ENCODE results near the gene HOXD9. TPM values are rescaled to one million over a fixed set of nuclear protein-coding genes. Genes with fewer than 3 reads are reported as not detected.

The HOXD9 gene
- total RNA-seq, 2 experiments from 2014 or later = not detected

GRCh38 chr2:176081376-176081836, 41.1 kb upstream of the HOXD9 start:
- CTCF ChIA-PET = interaction anchor here (2.0 kb wide), 1 partner anchor 16 kb away, joined by 7 read pairs; no protein-coding TSS in a partner anchor
- H3K9me3 Mint-ChIP-seq = peaks cover 18% of the 10 kb centered on the region
- peak overlapping the region; percentile 52 for H3K27ac Mint-ChIP-seq
- DNase-seq = no peak
- peak overlapping the region; percentile 45 for H3K4me3 Mint-ChIP-seq
- H3K36me3 Mint-ChIP-seq = peaks cover 39% of the 10 kb centered on the region
- peaks cover 74% of the 10 kb centered on the region for H3K27me3 Mint-ChIP-seq
- POLR2A ChIA-PET = no interaction called here
- intact Hi-C loops (cut with micrococcal nuclease) = loop anchor here (2.0 kb wide), 1 partner anchor 15 kb away; no protein-coding TSS in a partner anchor
- H3K4me1 Mint-ChIP-seq (ENCODE audit: low read depth) = peaks cover 17% of the 10 kb centered on the region

- intact Hi-C loops (cut with micrococcal nuclease) = loop anchor here (2.0 kb wide), 1 partner anchor 15 kb away; no protein-coding TSS in a partner anchor
- Mint-ChIP-seq H3K4me1 (ENCODE audit: low read depth) (peaks cover 17% of the 10 kb centered on the region), H3K4me3 (no peak overlapping the region), H3K36me3 (peaks cover 42% of the 10 kb centered on the region), H3K27ac (peak overlapping the region; percentile 52), H3K27me3 (peaks cover 76% of the 10 kb centered on the region), H3K9me3 (peaks cover 18% of the 10 kb centered on the region)
- POLR2A ChIA-PET = no interaction called here
- CTCF ChIA-PET = interaction anchor here (2.0 kb wide), 1 partner anchor 16 kb away, joined by 7 read pairs; no protein-coding TSS in a partner anchor
- no peak for DNase-seq
Observed at GRCh38 chr2:176081837-176082524, 40.5 kb upstream of the HOXD9 start.

- DNase-seq = no peak
- Mint-ChIP-seq H3K4me1 (ENCODE audit: low read depth) (peaks cover 17% of the 10 kb centered on the region), H3K4me3 (no peak overlapping the region), H3K27me3 (peaks cover 76% of the 10 kb centered on the region), H3K36me3 (peaks cover 42% of the 10 kb centered on the region), H3K27ac (peak overlapping the region; percentile 60), H3K9me3 (peaks cover 18% of the 10 kb centered on the region)
- ChIA-PET POLR2A (no interaction called here), CTCF (interaction anchor here (2.0 kb wide), 1 partner anchor 15 kb away, joined by 7 read pairs; no protein-coding TSS in a partner anchor)
- intact Hi-C loops (cut with micrococcal nuclease) = no loop called here
Observed at GRCh38 chr2:176082525-176082823, 40.0 kb upstream of the HOXD9 start.

- CTCF ChIA-PET = interaction anchor here (2.0 kb wide), 1 partner anchor 15 kb away, joined by 7 read pairs; no protein-coding TSS in a partner anchor
- Mint-ChIP-seq H3K4me3 (peak overlapping the region; percentile 36), H3K9me3 (peaks cover 18% of the 10 kb centered on the region), H3K27ac (peak overlapping the region; percentile 60), H3K36me3 (peaks cover 42% of the 10 kb centered on the region), H3K4me1 (ENCODE audit: low read depth) (peaks cover 17% of the 10 kb centered on the region), H3K27me3 (peaks cover 82% of the 10 kb centered on the region)
- intact Hi-C loops (cut with micrococcal nuclease) = no loop called here
- no peak for DNase-seq
- POLR2A ChIA-PET = no interaction called here
Observed at GRCh38 chr2:176082824-176083751, 39.4 kb upstream of the HOXD9 start.

GRCh38 chr2:176083796-176084261, 38.7 kb upstream of the HOXD9 start, which contains the start of gene EVX2:
Gene EVX2 (minus strand): TSS chr2:176083962. CDS start chr2:176083776, 186 bp downstream.
- ChIA-PET POLR2A (no interaction called here), CTCF (no interaction called here)
- no peak for DNase-seq
- intact Hi-C loops (cut with micrococcal nuclease) = loop anchor here (2.0 kb wide), 1 partner anchor 27 kb away; no protein-coding TSS in a partner anchor
- H3K27me3 Mint-ChIP-seq = peaks cover 82% of the 10 kb centered on the region
- H3K9me3 Mint-ChIP-seq = peaks cover 18% of the 10 kb centered on the region
- H3K27ac Mint-ChIP-seq = peak within 1 kb of the TSS; percentile 60
- H3K4me1 Mint-ChIP-seq (ENCODE audit: low read depth) = peaks cover 17% of the 10 kb centered on the region
- peaks cover 35% of the 10 kb centered on the region for H3K36me3 Mint-ChIP-seq
- H3K4me3 Mint-ChIP-seq = peak within 1 kb of the TSS; percentile 36

- H3K27ac Mint-ChIP-seq = peak overlapping the region; percentile 25
- ChIA-PET POLR2A (no interaction called here), CTCF (interaction anchor here (1.3 kb wide), 2 partner anchors 13 to 394 kb away, joined by 4 to 7 read pairs; no protein-coding TSS in a partner anchor)
- H3K4me3 Mint-ChIP-seq = no peak overlapping the region
- peaks cover 80% of the 10 kb centered on the region for H3K27me3 Mint-ChIP-seq
- peaks cover 9% of the 10 kb centered on the region for H3K4me1 Mint-ChIP-seq (ENCODE audit: low read depth)
- intact Hi-C loops (cut with micrococcal nuclease) = loop anchor here (2.0 to 5.0 kb wide), 2 partner anchors 26 to 78 kb away; no protein-coding TSS in a partner anchor
- no peak for DNase-seq
- H3K36me3 Mint-ChIP-seq = peaks cover 29% of the 10 kb centered on the region
- H3K9me3 Mint-ChIP-seq = peaks cover 15% of the 10 kb centered on the region
Observed at GRCh38 chr2:176084611-176085119, 37.9 kb upstream of the HOXD9 start.

- no peak for DNase-seq
- Mint-ChIP-seq H3K27me3 (peaks cover 85% of the 10 kb centered on the region), H3K9me3 (peaks cover 15% of the 10 kb centered on the region), H3K4me1 (ENCODE audit: low read depth) (peaks cover 9% of the 10 kb centered on the region), H3K4me3 (no peak overlapping the region), H3K27ac (no peak overlapping the region), H3K36me3 (peaks cover 29% of the 10 kb centered on the region)
- POLR2A ChIA-PET = no interaction called here
- CTCF ChIA-PET = interaction anchor here (0.6 to 1.3 kb wide), 4 partner anchors 12 to 397 kb away, joined by 3 to 7 read pairs (median 4); no protein-coding TSS in a partner anchor
- intact Hi-C loops (cut with micrococcal nuclease) = loop anchor here (2.0 to 5.0 kb wide), 2 partner anchors 26 to 77 kb away; no protein-coding TSS in a partner anchor
Observed at GRCh38 chr2:176085120-176085788, 37.3 kb upstream of the HOXD9 start.

- no peak for DNase-seq
- ChIA-PET POLR2A (no interaction called here), CTCF (interaction anchor here (0.7 to 1.3 kb wide), 3 partner anchors 11 to 398 kb away, joined by 4 to 7 read pairs (median 4); no protein-coding TSS in a partner anchor)
- peaks cover 12% of the 10 kb centered on the region for H3K9me3 Mint-ChIP-seq
- intact Hi-C loops (cut with micrococcal nuclease) = loop anchor here (2.0 to 5.0 kb wide), 2 partner anchors 25 to 76 kb away; no protein-coding TSS in a partner anchor
- H3K27ac Mint-ChIP-seq = no peak overlapping the region
- peak overlapping the region; percentile 23 for H3K4me3 Mint-ChIP-seq
- peaks cover 7% of the 10 kb centered on the region for H3K4me1 Mint-ChIP-seq (ENCODE audit: low read depth)
- H3K36me3 Mint-ChIP-seq = peaks cover 27% of the 10 kb centered on the region
- peaks cover 88% of the 10 kb centered on the region for H3K27me3 Mint-ChIP-seq
Observed at GRCh38 chr2:176085861-176086771, 36.4 kb upstream of the HOXD9 start.

- Mint-ChIP-seq H3K36me3 (peaks cover 22% of the 10 kb centered on the region), H3K9me3 (peaks cover 6% of the 10 kb centered on the region), H3K4me1 (ENCODE audit: low read depth) (peaks cover 12% of the 10 kb centered on the region), H3K4me3 (no peak overlapping the region), H3K27me3 (peaks cover 89% of the 10 kb centered on the region), H3K27ac (no peak overlapping the region)
- intact Hi-C loops (cut with micrococcal nuclease) = loop anchor here (2.0 to 5.0 kb wide), 2 partner anchors 75 to 397 kb away; no protein-coding TSS in a partner anchor
- DNase-seq = no peak
- CTCF ChIA-PET = interaction anchor here (1.4 to 2.6 kb wide), 3 partner anchors 10 to 400 kb away, joined by 4 to 10 read pairs (median 6); no protein-coding TSS in a partner anchor
- POLR2A ChIA-PET = no interaction called here
Observed at GRCh38 chr2:176087330-176088047, 35.0 kb upstream of the HOXD9 start.

All from activated CD4-positive, alpha-beta memory T cell treated with anti-CD3 and anti-CD28 coated beads for 36 hours (primary cell).